ENCODE results near the gene ATP2C1. TPM values are rescaled to one million over a fixed set of nuclear protein-coding genes. Genes with fewer than 3 reads are reported as not detected.
"Not testable (repeated sequence)": the region's sequence is repeated elsewhere in the genome, so short reads cannot be mapped to it uniquely, and the experiment has no call there.

Gene ATP2C1
- total RNA-seq, 4 donors from 2014 or later = 20.9 to 60.8 (median 44.6) TPM

DNA sequence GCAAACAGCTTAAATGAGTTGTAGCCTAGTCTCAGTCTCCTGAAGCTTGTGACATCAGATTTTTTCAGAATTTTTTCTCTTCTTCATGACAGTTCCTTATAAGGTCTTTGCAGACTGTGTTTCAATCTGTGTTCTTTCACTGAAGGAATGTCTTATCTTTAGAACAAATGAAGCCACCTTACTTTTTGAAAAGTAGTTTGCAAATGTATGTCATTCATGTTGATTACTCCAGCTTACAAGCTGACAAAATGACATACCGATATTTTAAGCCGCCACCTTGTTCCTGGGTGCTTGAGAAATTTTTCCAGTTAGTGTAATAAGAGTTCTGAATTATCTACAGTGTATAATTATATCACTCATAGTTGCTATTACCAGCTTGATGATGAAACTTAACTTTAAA, 75.7 kb downstream of the ATP2C1 start:
- no peaks in the 10 kb centered on the region for H3K4me1 ChIP-seq
- WGBS, 2 donors (ENCODE audit: low coverage in 1 of 2) = 95 to 99% methylated on average over 2 of the region's 2 CpGs
- peaks cover 0 to 34% (median 5%) of the 10 kb centered on the region in 4 donors for H3K36me3 ChIP-seq

DNA sequence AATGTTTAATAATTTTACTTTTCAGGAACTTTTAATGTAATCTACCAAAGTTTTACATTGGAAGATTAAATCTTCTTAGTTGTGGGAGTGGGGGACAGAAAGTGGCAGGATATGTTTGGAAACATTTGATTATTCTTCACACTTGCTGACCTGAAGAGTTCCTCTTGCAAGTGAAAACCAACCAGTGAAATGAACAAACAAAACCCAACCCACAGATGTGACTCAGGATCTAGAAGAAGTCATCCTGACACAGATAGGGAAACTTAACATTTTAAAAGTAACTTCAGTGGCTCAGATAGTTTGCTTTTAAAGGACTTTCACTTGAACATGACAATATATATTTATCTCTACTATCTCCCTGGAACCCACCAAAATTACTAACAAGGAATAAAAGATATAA, 77.3 kb downstream of the ATP2C1 start:
- Histone ChIP-seq H3K4me3 (no peak overlapping the region), H3K36me3 (peaks cover 0 to 25% (median 5%) of the 10 kb centered on the region in 4 donors)
- in situ Hi-C loops (cut with MboI; ENCODE audit: low pct_ligation_motif_present in 1 of 4, low pct_unique_long_range_greater_than_20kb in 1 of 4, low sequenced_read_pairs in 3 of 4) = no loop called here

More for the DNA sequence above, 75.7 kb downstream of the ATP2C1 start:
- intact Hi-C loops (cut with DNase I; ENCODE audit: low total_unique reads) (no loop called here), in situ Hi-C loops (cut with MboI; ENCODE audit: low pct_ligation_motif_present in 1 of 4, low pct_unique_long_range_greater_than_20kb in 1 of 4, low sequenced_read_pairs in 3 of 4) (no loop called here)
- no peak for TF ChIP-seq POLR2AphosphoS5 (IDR thresholded peaks at IDR 0.05)
- TF ChIP-seq POLR2A (IDR thresholded peaks at IDR 0.05) = no peak
- TF ChIP-seq, protein P1, sequence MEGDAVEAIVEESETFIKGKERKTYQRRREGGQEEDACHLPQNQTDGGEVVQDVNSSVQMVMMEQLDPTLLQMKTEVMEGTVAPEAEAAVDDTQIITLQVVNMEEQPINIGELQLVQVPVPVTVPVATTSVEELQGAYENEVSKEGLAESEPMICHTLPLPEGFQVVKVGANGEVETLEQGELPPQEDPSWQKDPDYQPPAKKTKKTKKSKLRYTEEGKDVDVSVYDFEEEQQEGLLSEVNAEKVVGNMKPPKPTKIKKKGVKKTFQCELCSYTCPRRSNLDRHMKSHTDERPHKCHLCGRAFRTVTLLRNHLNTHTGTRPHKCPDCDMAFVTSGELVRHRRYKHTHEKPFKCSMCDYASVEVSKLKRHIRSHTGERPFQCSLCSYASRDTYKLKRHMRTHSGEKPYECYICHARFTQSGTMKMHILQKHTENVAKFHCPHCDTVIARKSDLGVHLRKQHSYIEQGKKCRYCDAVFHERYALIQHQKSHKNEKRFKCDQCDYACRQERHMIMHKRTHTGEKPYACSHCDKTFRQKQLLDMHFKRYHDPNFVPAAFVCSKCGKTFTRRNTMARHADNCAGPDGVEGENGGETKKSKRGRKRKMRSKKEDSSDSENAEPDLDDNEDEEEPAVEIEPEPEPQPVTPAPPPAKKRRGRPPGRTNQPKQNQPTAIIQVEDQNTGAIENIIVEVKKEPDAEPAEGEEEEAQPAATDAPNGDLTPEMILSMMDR (IDR thresholded peaks at IDR 0.05) = no peak
- no peak for TF ChIP-seq EP300 (IDR thresholded peaks at IDR 0.05; ENCODE audit: low read depth)
- no peak overlapping the region for H3K27ac ChIP-seq
- H3K4me3 ChIP-seq = no peak overlapping the region
- no peaks in the 10 kb centered on the region for H3K27me3 ChIP-seq
- H3K9me3 ChIP-seq = no peaks in the 10 kb centered on the region
- no peak for DNase-seq

DNA sequence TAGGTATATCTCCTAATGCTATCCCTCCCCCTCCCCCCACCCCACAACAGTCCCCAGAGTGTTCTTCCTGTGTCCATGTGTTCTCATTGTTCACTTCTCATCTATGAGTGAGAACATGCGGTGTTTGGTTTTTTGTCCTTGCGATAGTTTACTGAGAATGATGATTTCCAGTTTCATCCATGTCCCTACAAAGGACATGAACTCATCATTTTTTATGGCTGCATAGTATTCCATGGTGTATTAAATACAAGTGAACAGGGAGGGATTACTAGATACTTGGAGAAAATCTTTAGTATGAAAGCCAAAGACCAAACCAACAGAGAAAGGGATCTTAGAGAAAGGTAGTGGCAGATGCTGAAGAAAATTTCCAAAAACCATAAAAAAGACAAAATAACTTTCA, 78.7 kb downstream of the ATP2C1 start:
- peaks cover 0 to 20% (median 4%) of the 10 kb centered on the region in 4 donors for H3K36me3 ChIP-seq
- H3K27ac ChIP-seq; H3K4me1 ChIP-seq; H3K4me3 ChIP-seq; DNase-seq; H3K27me3 ChIP-seq; intact Hi-C loops (cut with DNase I; ENCODE audit: low total_unique reads); in situ Hi-C loops (cut with MboI; ENCODE audit: low pct_ligation_motif_present in 1 of 4, low pct_unique_long_range_greater_than_20kb in 1 of 4, low sequenced_read_pairs in 3 of 4); H3K9me3 ChIP-seq: not testable (repeated sequence)
- WGBS, 2 donors (ENCODE audit: low coverage in 1 of 2) = 100% methylated on average over 2 of the region's 2 CpGs; no CpG with 5 or more reads in 1 of the 2 donors

More for the DNA sequence above, 77.3 kb downstream of the ATP2C1 start:
- Histone ChIP-seq H3K9me3 (no peaks in the 10 kb centered on the region), H3K27ac (no peak overlapping the region), H3K27me3 (no peaks in the 10 kb centered on the region), H3K4me1 (no peaks in the 10 kb centered on the region)
- TF ChIP-seq POLR2AphosphoS5 (IDR thresholded peaks at IDR 0.05) (no peak), EP300 (IDR thresholded peaks at IDR 0.05; ENCODE audit: low read depth) (no peak), POLR2A (IDR thresholded peaks at IDR 0.05) (no peak)
- TF ChIP-seq, protein P1 (IDR thresholded peaks at IDR 0.05) = no peak
- DNase-seq = no peak
- intact Hi-C loops (cut with DNase I; ENCODE audit: low total_unique reads) = no loop called here

DNA sequence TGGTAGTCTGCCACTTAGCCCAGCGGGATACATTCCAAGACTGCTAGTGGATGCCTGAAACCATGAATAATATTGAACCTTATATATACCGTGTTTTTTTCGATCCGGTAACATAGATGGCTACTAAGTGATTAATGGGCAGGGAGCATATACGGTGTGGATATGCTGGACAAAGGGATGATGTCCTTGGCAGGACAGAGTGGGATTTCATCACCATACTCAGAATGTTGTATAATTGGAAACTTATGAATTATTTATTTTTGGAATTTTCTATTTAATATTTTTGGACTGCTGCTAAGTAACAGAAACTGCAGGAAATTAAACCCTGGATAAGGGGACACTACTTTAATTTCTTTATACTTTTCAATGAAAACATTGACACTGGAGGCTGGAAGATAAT, 79.5 kb downstream of the ATP2C1 start:
- Histone ChIP-seq H3K27me3 (no peaks in the 10 kb centered on the region), H3K4me1 (no peaks in the 10 kb centered on the region), H3K27ac (no peak overlapping the region), H3K36me3 (peaks cover 0 to 16% (median 4%) of the 10 kb centered on the region in 4 donors), H3K9me3 (no peaks in the 10 kb centered on the region), H3K4me3 (no peak overlapping the region)
- WGBS, 2 donors (ENCODE audit: low coverage in 1 of 2) = 89 to 92% methylated on average over 5 of the region's 5 CpGs
- DNase-seq = no peak
- intact Hi-C loops (cut with DNase I; ENCODE audit: low total_unique reads) (no loop called here), in situ Hi-C loops (cut with MboI; ENCODE audit: low pct_ligation_motif_present in 1 of 4, low pct_unique_long_range_greater_than_20kb in 1 of 4, low sequenced_read_pairs in 3 of 4) (no loop called here)
- TF ChIP-seq POLR2AphosphoS5 (IDR thresholded peaks at IDR 0.05) = no peak
- TF ChIP-seq, protein P1 (IDR thresholded peaks at IDR 0.05) = no peak
- no peak for TF ChIP-seq EP300 (IDR thresholded peaks at IDR 0.05; ENCODE audit: low read depth)
- TF ChIP-seq POLR2A (IDR thresholded peaks at IDR 0.05) = no peak

DNA sequence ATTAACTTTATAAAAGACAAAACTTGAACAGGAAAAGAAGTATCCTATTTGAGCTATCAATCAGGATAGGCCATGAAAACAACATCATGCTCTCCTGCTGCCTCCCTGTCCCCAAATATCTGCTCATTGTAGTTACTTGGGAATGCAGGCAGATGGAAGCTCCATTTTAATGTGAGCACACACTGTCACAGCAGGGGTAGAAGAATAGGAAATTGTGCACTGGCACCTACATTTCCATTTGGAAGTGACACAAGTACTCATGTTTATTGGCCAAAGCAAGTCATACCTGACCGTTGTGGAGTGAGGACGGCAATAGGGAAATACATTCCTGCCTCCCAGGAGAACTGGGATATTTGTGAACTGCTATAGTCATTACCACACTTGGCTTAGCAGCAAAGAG, 80.3 kb downstream of the ATP2C1 start:
- in situ Hi-C loops (cut with MboI; ENCODE audit: low pct_ligation_motif_present in 1 of 4, low pct_unique_long_range_greater_than_20kb in 1 of 4, low sequenced_read_pairs in 3 of 4) (no loop called here), intact Hi-C loops (cut with DNase I; ENCODE audit: low total_unique reads) (no loop called here)
- H3K27me3 ChIP-seq = no peaks in the 10 kb centered on the region
- no peak for DNase-seq
- H3K36me3 ChIP-seq = peaks cover 0 to 16% (median 4%) of the 10 kb centered on the region in 4 donors
- no peaks in the 10 kb centered on the region for H3K9me3 ChIP-seq
- WGBS, 2 donors (ENCODE audit: low coverage in 1 of 2) = 71 to 78% methylated on average over 2 of the region's 2 CpGs
- H3K27ac ChIP-seq = no peak overlapping the region
- H3K4me1 ChIP-seq = no peaks in the 10 kb centered on the region
- no peak overlapping the region for H3K4me3 ChIP-seq
- TF ChIP-seq POLR2AphosphoS5 (IDR thresholded peaks at IDR 0.05) = no peak
